ENCODE data around the gene DOCK6.

DNA sequence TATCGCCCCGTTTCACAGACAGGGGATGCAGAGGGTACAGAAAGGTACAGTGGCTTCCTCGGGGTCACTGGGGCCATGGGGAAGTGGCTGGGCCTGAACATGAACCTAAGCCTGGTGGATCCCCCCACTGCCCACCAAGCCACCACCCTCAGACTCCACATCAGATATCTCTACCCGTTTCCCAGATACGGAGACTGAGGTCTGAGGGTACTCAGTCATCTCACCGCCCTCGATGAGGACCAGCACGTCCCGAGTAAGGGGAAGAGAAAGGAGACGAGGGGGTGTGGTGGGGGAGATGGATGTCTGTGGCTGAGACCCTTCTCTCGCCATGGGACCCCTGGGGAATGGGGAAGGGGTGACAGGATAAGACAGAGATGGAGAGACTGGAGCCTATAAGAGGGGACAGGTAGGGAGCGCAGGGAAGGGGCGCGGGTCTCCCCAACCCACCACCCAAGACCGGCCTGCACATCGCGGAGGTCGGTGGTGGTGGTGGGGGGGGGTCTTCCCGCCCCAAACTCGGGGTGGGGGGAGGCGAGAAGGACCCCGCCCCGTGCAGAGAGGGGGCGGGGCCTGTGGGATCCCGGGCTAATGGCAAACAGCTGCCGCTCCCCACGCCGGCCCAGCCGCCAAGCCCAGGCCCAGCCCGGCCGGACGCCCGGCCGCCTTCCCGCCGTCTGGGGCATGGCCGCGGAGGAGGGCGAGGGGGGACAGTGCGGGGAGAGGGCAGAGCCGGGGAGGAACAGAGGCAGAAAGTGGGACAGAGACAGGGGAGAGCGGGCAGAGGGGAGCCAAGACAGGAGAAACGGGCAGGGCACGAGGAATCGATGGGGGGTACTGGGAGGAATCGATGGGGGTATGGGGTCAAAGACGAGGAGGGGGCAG lies 65.7 kb downstream of the DOCK6 start:
- TF ChIP-seq POLR2AphosphoS5 (IDR thresholded peaks at IDR 0.05; ENCODE audit: low read depth, low read length), result 0 out of 2 replicates have a peak, but pooled peaks have one; percentile 27
- no peak for TF ChIP-seq TAF1 (IDR thresholded peaks at IDR 0.05; ENCODE audit: borderline replicate concordance, insufficient read depth, low read length)
- TF ChIP-seq SIN3A (IDR thresholded peaks at IDR 0.05; ENCODE audit: borderline replicate concordance, insufficient read depth, low read length), result 0 out of 2 replicates have a peak, but pooled peaks have one; percentile 17
- TF ChIP-seq, protein P1, sequence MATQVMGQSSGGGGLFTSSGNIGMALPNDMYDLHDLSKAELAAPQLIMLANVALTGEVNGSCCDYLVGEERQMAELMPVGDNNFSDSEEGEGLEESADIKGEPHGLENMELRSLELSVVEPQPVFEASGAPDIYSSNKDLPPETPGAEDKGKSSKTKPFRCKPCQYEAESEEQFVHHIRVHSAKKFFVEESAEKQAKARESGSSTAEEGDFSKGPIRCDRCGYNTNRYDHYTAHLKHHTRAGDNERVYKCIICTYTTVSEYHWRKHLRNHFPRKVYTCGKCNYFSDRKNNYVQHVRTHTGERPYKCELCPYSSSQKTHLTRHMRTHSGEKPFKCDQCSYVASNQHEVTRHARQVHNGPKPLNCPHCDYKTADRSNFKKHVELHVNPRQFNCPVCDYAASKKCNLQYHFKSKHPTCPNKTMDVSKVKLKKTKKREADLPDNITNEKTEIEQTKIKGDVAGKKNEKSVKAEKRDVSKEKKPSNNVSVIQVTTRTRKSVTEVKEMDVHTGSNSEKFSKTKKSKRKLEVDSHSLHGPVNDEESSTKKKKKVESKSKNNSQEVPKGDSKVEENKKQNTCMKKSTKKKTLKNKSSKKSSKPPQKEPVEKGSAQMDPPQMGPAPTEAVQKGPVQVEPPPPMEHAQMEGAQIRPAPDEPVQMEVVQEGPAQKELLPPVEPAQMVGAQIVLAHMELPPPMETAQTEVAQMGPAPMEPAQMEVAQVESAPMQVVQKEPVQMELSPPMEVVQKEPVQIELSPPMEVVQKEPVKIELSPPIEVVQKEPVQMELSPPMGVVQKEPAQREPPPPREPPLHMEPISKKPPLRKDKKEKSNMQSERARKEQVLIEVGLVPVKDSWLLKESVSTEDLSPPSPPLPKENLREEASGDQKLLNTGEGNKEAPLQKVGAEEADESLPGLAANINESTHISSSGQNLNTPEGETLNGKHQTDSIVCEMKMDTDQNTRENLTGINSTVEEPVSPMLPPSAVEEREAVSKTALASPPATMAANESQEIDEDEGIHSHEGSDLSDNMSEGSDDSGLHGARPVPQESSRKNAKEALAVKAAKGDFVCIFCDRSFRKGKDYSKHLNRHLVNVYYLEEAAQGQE (IDR thresholded peaks at IDR 0.05; ENCODE audit: insufficient read depth in 1 of 2, low read depth in 2 of 2, low read length in 2 of 2), result no peak
- TF ChIP-seq FOXP2 (optimal IDR thresholded peaks at IDR 0.05; ENCODE audit: borderline replicate concordance, extremely low read depth, extremely low read length, insufficient read depth), result peak; percentile 45
